ENCODE measurements around the gene WAC. TPM values are rescaled to one million over a fixed set of nuclear protein-coding genes. Genes with fewer than 3 reads are reported as not detected.

Gene WAC
- total and polyA plus RNA-seq, 9 of the 15 experiments (the other 6 are each of a cell fraction or from before 2014, with no cell fraction given) = 24.8 to 123 (median 78.2) TPM

GRCh38 chr10:28495084-28495483 lies 37.8 kb upstream of the WAC start (continued):
- TF ChIP-seq ZNF644 (tag; IDR thresholded peaks at IDR 0.05; ENCODE audit: low read depth) (no peak), ELF4 (CRISPR knock-in tag; IDR thresholded peaks at IDR 0.05) (peak; percentile 89)
- TF ChIP-seq, protein P1, sequence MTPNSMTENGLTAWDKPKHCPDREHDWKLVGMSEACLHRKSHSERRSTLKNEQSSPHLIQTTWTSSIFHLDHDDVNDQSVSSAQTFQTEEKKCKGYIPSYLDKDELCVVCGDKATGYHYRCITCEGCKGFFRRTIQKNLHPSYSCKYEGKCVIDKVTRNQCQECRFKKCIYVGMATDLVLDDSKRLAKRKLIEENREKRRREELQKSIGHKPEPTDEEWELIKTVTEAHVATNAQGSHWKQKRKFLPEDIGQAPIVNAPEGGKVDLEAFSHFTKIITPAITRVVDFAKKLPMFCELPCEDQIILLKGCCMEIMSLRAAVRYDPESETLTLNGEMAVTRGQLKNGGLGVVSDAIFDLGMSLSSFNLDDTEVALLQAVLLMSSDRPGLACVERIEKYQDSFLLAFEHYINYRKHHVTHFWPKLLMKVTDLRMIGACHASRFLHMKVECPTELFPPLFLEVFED (CRISPR knock-in tag; conservative IDR thresholded peaks at IDR 0.05) = 0 out of 2 replicates have a peak, but pooled peaks have one; percentile 44

DNA sequence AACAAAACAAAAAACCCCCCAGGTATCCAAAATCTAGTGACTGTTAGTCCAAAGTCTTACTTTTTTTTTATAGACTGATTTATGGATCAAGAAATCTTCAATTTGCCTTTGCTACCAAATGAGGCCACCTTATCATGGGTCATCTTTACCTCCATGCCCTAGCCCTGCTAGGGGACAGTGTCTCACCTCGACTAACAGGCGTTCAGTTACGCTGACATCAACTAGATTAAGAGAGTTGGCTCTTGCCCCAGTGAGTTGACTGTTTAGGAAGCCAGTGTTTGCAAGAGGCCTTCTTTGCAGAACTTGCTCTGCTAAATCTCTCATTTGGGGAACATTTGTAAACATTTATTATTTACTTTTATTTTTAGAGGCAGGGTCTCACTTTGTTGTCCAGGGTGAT lies 36.9 kb upstream of the WAC start:
- Histone ChIP-seq H3K79me2 (ENCODE audit: control insufficient read depth, insufficient read depth, low read length) (no peaks in the 10 kb centered on the region), H3K27ac (ENCODE audit: extremely low read depth, low read depth, low read length) (no peak overlapping the region), H3K4me3 (no peak overlapping the region), H3K4me1 (replicated peaks in 1 of 2; ENCODE audit: control insufficient read depth in 2 of 2, insufficient read depth in 2 of 2, low read length in 2 of 2) (peaks cover 13 to 27% of the 10 kb centered on the region in 2 experiments; a peak in 4 of 5 replicates), H2AFZ (ENCODE audit: low read depth, low read length) (no peak overlapping the region), H3K27me3 (ENCODE audit: control insufficient read depth in 2 of 2, insufficient read depth in 2 of 2, low read length in 2 of 2) (no peaks in the 10 kb centered on the region), H3K9me3 (replicated peaks; ENCODE audit: control insufficient read depth, insufficient read depth, low read depth, low read length) (no peaks in the 10 kb centered on the region), H4K20me1 (replicated peaks; ENCODE audit: control insufficient read depth, insufficient read depth, low read length) (no peaks in the 10 kb centered on the region), H3K9ac (ENCODE audit: insufficient read depth in 1 of 2, low read depth in 2 of 2, low read length in 2 of 2) (no peak overlapping the region), H3K36me3 (ENCODE audit: control insufficient read depth, insufficient read depth, low read length) (no peaks in the 10 kb centered on the region), H3K4me2 (ENCODE audit: insufficient read depth, low read length) (no peak overlapping the region), H3K9me1 (ENCODE audit: control insufficient read depth, insufficient read depth, low read length) (no peaks in the 10 kb centered on the region)
- no peak for ATAC-seq
- CTCF ChIA-PET (ENCODE audit: low intra/inter-chr PET ratio) = no interaction called here
- TF ChIP-seq ADNP (tag; IDR thresholded peaks at IDR 0.05) = 0 out of 2 replicates have a peak, but pooled peaks have one; percentile 78
- no peak for TF ChIP-seq SRSF9 (IDR thresholded peaks at IDR 0.05; ENCODE audit: borderline replicate concordance, low read depth, low read length)
- TF ChIP-seq, protein P2, sequence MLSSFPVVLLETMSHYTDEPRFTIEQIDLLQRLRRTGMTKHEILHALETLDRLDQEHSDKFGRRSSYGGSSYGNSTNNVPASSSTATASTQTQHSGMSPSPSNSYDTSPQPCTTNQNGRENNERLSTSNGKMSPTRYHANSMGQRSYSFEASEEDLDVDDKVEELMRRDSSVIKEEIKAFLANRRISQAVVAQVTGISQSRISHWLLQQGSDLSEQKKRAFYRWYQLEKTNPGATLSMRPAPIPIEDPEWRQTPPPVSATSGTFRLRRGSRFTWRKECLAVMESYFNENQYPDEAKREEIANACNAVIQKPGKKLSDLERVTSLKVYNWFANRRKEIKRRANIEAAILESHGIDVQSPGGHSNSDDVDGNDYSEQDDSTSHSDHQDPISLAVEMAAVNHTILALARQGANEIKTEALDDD (IDR thresholded peaks at IDR 0.05) = peak; percentile 83
- in situ Hi-C loops (cut with MboI) (no loop called here), intact Hi-C loops (cut with micrococcal nuclease) (no loop called here)
- WGBS (ENCODE audit: insufficient coverage, low coverage, missing lambda C conversion rate) = 12% methylated on average over 3 of the region's 3 CpGs
- FAIRE-seq = no peak
- no TSS peak for BruUV-seq (replicated peaks)
- POLR2A ChIA-PET = interaction anchor here (0.6 to 0.8 kb wide), 2 partner anchors 17 to 59 kb away, joined by 3 to 4 read pairs; no protein-coding TSS in a partner anchor
- DNase-seq (ENCODE audit: extremely low read depth in 1 of 4, low spot score in 3 of 4) = peak in 1 of 4 experiments; percentile 33

Measured in K562 (cell line).